Measurements from ENCODE around the gene SESTD1.
"Not testable (repeated sequence)": the region's sequence is repeated elsewhere in the genome, so short reads cannot be mapped to it uniquely, and the experiment has no call there.

The SESTD1 gene

GRCh38 chr2:179237209-179237946 lies 27.3 kb downstream of the SESTD1 start:
- no peak for DNase-seq (ENCODE audit: low read depth)

DNA sequence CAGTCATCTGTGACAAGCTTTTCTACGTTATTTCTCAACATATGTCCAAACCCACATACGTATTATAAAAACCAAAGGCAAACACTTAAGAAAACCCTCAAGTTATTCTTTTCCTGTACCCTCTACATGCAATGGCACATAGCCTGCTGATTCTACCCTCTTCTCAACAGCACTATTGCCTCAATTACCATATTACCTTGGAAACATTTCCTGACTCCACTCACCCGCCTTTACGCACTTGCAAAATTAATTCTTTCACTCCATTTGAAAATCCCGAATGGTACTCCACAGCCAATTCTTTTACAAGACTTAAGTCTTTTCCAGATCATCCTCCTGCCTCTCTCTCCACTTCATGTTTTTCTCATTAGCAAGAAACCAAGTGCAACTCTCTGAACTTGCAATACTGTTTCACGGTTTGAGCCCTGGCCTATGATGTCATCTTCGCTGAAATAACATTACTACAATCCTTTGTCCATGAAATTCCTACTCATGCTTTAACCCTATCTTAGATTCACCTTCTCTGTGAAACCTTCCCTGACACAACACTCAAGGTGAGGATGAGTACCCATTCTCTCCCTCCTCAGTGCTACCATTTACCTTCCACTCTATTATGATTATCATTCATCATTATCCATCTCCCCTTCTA lies 29.0 kb downstream of the SESTD1 start:
- DNase-seq (ENCODE audit: low read depth) = no peak

DNA sequence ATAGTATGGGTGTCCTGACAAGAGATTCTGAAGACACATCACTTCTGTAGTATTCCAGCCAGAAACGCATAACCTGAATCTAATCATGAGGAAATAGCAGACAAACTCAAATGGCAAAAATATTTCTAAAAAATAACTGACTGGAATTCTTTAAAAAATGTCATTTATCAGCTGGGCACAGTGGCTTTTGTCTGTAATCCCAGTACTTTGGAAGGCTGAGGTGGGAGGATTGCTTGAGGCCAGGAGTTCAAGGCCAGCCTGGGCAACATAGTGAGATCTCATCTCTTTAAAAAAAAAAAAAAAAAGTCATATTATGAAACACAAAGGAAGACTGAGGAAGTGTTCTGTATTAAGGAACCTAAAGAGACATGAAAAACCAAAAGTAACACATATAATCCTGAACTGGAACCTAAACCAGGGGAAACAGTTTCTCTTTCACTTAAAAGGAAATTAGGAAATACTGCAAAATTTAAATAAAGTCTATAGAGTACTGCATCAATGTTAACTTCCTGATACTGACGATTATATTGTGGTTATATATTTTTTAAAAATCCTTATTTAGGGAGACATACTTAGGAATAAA lies 29.9 kb downstream of the SESTD1 start:
- no peak for DNase-seq (ENCODE audit: low read depth)

DNA sequence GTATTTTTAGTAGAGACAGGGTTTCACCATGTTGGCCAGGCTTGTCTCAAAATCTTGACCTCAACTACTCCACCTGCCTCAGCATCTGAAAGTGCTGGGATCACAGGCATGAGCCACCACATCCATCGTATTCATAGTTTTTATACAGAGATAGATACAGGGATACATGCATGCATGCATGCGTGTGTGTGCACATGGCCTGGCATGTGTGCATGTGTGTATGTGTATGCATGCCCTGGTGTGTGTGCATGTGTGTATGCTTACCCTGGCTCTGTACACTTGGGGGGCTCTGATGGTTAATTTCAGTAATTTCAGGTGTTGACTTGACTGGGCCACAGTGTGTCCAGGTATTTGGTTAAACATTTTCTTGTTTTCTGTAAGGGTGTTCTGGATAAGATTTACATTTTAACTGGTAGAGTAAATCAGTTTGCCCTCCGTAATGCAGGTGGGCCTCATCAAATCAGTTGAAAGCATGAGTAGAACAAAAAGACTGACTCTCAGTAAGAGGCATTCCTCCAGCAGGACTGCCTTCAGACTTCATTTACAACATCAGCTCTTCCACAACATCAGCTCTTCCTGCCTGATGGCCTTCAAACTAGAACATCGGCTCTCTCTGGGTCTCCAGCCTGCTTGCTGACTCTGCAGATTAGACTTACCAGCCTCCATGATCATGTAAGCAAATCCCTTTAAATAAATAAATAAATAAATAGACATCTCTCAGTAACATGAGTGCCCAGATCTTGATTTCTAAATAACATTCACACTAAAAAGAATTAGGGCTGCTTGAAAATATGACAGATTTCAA lies 30.8 kb downstream of the SESTD1 start:
- DNase-seq (ENCODE audit: low read depth) = no peak

DNA sequence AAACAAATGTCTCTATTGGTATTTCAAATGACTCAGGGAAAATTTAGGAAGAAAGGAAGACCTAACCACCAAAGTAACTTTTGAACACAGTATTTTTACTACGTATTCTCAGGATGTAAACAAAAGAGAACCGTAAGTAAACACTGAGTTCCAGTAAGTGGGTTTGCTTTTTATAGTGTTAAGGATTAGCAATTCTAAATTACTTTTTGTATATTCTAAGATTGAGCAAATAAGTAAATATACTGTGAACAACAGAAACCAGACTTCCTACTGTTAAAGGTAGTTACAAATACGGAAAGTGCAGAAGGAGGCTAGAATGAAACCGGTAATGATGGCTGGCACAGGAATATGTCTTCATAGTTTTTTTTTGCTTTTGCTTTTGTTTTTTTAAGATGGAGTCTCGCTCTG lies 31.5 kb downstream of the SESTD1 start:
- no peak for DNase-seq (ENCODE audit: low read depth)

GRCh38 chr2:179226961-179227259 lies 37.7 kb downstream of the SESTD1 start:
- no peak for DNase-seq (ENCODE audit: low read depth)

DNA sequence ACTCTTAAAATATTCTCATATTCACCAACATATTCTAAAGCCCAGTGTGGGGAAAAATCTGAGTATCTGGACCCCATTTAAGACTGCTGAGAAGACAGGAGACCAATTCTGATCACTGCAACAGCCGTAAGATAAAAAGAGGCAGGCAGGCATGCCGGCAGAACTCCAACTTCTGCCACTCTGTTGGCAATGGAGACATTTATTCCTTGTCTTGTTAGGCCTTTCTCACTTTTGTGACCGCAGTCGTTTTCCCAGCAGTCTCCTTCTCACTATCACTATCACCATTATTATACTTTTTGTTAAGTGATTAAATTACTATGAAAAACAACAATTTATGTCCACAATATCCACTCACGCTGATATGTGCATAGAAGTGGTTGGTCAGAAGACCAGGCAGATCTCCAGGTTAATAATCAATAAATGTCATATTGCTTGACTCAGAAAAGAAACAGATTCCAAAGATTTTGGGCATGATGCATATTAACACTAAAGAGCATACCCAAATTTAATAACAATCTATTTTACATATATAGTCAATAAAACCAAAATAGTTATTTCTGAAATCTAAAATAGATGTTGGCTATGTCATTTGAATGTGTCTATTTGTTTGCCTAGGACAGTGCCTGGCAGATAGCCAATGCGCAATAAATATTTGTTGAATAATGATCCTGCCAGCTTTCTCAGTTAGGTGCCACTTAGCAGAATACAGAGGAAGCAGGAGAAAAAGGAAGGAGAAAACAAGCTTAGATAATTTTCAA lies 38.2 kb downstream of the SESTD1 start:
- DNase-seq (ENCODE audit: low read depth) = no peak

DNA sequence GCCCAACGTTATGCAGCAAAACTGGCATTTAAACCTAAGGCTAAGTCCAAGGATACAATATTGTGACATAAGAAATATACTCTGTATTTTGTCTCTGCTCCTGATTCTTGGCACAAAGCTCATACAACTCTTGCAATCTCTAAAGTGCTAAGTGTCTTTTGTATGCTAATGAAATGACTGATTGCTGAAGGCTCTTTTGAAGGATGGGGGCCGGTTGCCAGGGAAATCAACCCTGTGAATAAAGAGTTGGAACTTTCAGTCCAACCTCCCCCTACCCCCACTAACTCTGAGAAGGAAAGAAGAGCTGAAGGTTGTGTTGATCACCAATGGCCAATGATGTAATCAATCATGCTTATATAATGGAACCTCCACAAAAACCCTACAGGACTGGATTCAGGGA lies 40.3 kb downstream of the SESTD1 start:
- no peak for DNase-seq (ENCODE audit: low read depth)

DNA sequence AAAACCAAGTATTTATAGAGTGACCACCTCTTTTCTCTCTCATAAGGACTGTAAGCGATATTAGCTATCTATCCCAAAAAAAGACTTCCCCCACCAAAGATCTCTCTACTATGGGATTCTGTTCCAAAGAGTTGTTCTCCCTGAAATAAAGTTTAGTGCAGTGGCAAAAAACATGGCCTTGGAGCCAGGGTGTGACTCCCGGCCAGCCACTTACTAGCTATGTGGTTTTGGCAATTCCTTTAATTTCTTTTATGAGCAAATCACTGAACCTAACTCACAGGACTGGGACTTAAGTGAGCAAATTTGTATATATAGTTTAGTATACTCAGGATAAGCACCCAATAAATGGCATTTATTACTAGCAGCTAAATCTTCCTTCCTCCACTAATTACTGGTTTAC lies 42.6 kb downstream of the SESTD1 start:
- no peak for DNase-seq (ENCODE audit: low read depth)

DNA sequence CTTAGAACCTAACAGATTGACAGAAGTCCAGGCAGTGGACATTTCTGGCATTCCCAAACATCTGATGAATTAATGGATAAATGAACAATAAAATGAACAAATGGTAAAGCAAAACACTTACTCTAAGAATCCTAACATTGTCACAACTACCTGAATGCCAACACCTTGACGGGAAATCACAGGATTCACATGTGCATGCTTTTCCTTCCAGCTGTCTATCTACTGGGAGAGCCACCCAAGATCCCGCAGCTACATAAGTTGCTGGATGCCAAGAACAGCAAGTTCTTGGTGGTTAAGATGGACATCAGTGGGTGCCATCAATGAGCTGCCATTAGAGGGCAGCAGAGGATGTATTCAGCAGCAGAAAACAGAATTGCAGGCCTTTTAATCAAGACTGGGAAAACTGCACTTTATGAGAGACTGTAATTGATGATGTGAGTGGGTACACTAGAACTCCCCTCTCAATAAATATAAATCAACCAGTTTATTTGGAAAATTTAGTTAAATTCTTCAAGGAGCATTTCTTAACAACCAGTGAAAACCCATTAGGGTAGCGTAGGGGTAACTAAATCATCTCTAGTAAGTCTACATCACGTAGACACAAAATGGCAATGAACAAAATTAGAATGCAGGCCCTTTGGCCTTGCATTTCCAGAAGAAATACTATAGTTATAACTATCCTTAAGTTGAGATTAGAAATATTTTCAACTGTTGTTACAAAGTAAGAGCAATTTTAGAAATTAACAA lies 45.6 kb downstream of the SESTD1 start:
- DNase-seq (ENCODE audit: low read depth) = peak; percentile 26

DNA sequence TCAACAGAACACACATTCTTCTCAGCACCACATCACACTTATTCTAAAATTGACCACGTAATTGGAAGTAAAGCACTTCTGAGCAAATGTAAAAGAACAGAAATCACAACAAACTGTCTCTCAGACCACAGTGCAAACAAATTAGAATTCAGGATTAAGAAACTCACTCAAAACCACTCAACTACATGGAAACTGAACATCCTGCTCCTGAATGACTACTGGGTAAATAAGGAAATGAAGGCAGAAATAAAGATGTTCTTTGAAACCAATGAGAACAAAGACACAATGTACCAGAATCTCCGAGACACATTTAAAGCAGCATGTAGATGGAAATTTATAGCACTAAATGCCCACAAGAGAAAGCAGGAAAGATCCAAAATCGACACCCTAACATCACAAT lies 50.0 kb downstream of the SESTD1 start:
- DNase-seq (ENCODE audit: low read depth) = not testable (repeated sequence)

- DNase-seq (ENCODE audit: low read depth) = no peak
These were observed 53.3 kb downstream of the SESTD1 start for GRCh38 chr2:179211355-179211754.

- not testable (repeated sequence) for DNase-seq (ENCODE audit: low read depth)
These were observed 56.4 kb downstream of the SESTD1 start for GRCh38 chr2:179208277-179208676.

- DNase-seq (ENCODE audit: low read depth) = no peak
These were observed 57.6 kb downstream of the SESTD1 start for GRCh38 chr2:179207047-179207446.

DNA sequence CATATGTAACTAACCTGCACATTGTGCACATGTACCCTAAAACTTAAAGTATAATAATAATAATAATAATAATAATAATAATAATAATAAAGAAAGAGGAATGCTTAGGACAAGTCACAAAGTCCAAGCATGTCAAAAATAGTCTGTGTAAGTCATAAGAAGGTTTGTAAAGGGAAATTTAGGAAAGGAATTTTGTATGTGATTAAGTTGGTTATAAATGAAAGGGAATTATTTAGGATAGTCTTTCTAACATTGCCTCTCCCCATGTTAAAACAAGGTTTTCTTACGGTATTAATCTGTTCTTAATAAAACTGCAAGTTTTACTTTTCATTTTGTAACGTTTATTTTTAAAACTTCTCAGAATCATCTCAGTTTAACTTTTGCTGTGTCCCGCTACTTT lies 62.8 kb downstream of the SESTD1 start:
- DNase-seq (ENCODE audit: low read depth) = no peak

DNA sequence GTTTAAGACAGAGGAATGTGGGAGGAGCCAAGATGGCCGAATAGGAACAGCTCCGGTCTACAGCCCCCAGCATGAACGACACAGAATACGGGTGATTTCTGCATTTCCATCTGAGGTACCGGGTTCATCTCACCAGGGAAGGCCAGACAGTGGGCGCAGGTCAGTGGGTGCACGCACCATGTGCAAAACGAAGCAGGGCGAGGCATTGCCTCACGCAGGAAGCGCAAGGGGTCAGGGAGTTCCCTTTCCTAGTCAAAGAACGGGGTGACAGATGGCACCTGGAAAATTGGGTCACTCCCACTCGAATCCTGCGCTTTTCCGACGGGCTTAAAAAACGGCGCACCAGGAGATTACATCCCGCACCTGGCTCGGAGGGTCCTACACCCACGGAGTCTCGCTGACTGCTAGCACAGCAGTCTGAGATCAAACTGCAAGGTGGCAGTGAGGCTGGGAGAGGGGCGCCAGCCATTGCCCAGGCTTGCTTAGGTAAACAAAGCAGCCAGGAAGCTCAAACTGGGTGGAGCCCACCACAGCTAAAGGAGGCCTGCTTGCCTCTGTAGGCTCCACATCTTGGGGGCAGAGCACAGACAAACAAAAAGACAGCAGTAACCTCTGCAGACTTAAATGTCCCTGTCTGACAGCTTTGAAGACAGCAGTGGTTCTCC lies 68.6 kb downstream of the SESTD1 start:
- DNase-seq (ENCODE audit: low read depth) = not testable (repeated sequence)

DNA sequence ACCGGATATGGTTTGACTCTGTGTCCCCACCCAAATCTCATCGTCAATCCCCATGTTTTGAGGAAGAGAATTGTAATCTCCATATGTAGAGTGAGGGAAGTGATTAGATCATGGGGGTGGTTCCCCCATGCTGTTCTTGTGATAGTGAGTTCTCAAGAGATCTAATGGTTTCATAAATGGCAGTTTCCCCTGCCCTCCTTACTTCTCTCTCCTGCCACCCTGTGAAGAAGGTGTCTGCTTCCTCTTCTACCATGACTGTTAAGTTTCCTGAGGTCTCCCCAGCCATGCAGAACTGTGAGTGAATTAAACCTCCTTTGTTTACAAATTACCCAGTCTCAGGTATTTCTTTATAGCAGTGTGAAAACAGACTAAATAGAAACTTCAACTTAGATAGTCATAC lies 69.5 kb downstream of the SESTD1 start:
- DNase-seq (ENCODE audit: low read depth) = no peak

DNA sequence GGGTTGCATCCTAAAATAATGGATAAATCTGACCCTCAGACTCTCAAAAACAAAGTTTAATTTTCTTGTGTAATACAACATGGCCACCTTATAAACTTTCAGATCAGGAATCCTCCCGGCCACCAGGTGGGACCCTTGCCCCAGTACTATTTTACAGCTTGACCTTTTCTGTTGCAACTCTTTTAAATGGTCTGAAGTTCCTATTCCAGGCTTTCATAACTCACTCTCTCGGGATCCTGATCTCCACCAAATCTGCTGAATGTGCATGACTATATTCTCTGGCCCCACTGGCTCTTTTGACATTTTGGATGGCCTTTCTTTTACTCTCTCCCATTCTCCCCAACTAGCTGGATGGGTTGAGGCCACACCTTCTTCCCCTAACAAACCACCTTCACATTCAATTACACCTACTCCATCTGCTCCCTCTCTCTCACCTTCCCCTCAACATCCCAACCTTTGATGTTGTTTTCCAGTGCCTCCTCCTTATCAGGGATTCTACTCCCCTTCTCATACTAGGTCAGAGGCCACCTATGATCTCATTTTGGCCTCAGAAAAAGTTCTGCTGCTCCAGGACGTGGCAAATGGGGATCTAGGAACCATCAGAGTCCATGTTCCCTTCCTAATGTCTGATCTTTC lies 70.8 kb downstream of the SESTD1 start:
- DNase-seq (ENCODE audit: low read depth) = no peak

- DNase-seq (ENCODE audit: low read depth) = no peak
These were observed 73.5 kb downstream of the SESTD1 start for GRCh38 chr2:179191110-179191509.

- no peak for DNase-seq (ENCODE audit: low read depth)
These were observed 78.5 kb downstream of the SESTD1 start for GRCh38 chr2:179186126-179186525.
